IMR-90 (cell line): Measurements from ENCODE around the gene APOL2. TPM values are rescaled to one million over a fixed set of nuclear protein-coding genes. Genes with fewer than 3 reads are reported as not detected.

Experiments
- ATAC-seq: fragments of 200-7000 bp; cut with Tn5 transposase; 2 replicates; pipeline ENCODE4 v1.9.1; 2020; ENCODE audit warnings: low read depth, mild to moderate bottlenecking, moderate library complexity
- BruUV-seq: library from RNA; stranded (reverse); fragments of 400-500 nt; replicated peaks from 2 replicates; lab custom pipeline; 2021; lab: Mats Ljungman, UMichigan
- CTCF ChIA-PET: fragments of 300-600 bp; formaldehyde crosslinking; extraction: SDS; loops from one replicate; lab custom pipeline; 2021; ENCODE audit warnings: antibody characterized with exemption; lab: Yijun Ruan, JAX
- POLR2A ChIA-PET: fragments of 300-600 bp; sonication (Branson Sonifier 250); formaldehyde crosslinking; loops from one replicate; lab custom pipeline; 2022; ENCODE audit warnings: antibody characterized with exemption; ENCODE audit not compliant: unreplicated experiment; lab: Charles Lee
- DNase-seq: peaks from one replicate; pipeline ENCODE4 v3.0.0; 2013
- H2AFZ ChIP-seq: replicated peaks from 2 replicates; pipeline ENCODE3; 2013; ENCODE audit warnings: low read length, mild to moderate bottlenecking; ENCODE audit not compliant: poor library complexity
- H2AK5ac ChIP-seq: 2 replicates; pipeline ENCODE4 v1.6.1; 2013; ENCODE audit warnings: low read depth, low read length, inconsistent platforms
- H2AK9ac ChIP-seq: replicated peaks from 2 replicates; pipeline ENCODE3; 2013; ENCODE audit warnings: mild to moderate bottlenecking, low read depth, low read length, moderate library complexity; ENCODE audit not compliant: poor library complexity
- H2BK120ac ChIP-seq: 2 replicates; pipeline ENCODE4 v1.6.1; 2013; ENCODE audit warnings: low read depth, low read length, inconsistent platforms
- H2BK15ac ChIP-seq: 3 replicates; pipeline ENCODE4 v1.6.1; 2013; ENCODE audit warnings: low read depth, low read length, inconsistent platforms
- H2BK20ac ChIP-seq: 2 replicates; pipeline ENCODE4 v1.6.1; 2013; ENCODE audit warnings: low read depth, mild to moderate bottlenecking, inconsistent platforms, low read length, moderate library complexity
- H2BK5ac ChIP-seq: 2 replicates; pipeline ENCODE4 v1.6.1; 2013; ENCODE audit warnings: mild to moderate bottlenecking, low read depth, low read length, inconsistent platforms; ENCODE audit not compliant: poor library complexity, severe bottlenecking
- H3K14ac ChIP-seq: replicated peaks from 2 replicates; pipeline ENCODE4 v1.6.1; 2013; ENCODE audit warnings: low read depth, low read length, inconsistent platforms
- H3K18ac ChIP-seq: 2 replicates; pipeline ENCODE4 v1.6.1; 2013; ENCODE audit warnings: low read depth, low read length, control low read depth
- H3K23ac ChIP-seq: 2 replicates; pipeline ENCODE4 v1.6.1; 2013; ENCODE audit warnings: low read depth, low read length, inconsistent platforms
- H3K27ac ChIP-seq: 2 replicates; pipeline ENCODE4 v1.5.1; 2013; ENCODE audit warnings: mild to moderate bottlenecking, control low read depth, low read length; ENCODE audit not compliant: insufficient read depth
- H3K27me3 ChIP-seq: 2 replicates; pipeline ENCODE4 v1.6.1; 2013; ENCODE audit warnings: low read length; ENCODE audit not compliant: control insufficient read depth, insufficient read depth
- H3K36me3 ChIP-seq: 2 replicates; pipeline ENCODE4 v1.6.1; 2013; ENCODE audit warnings: low read length, mixed read lengths; ENCODE audit not compliant: control insufficient read depth, insufficient read depth
- H3K4ac ChIP-seq: 2 replicates; pipeline ENCODE4 v1.6.1; 2013; ENCODE audit warnings: low read depth, low read length, inconsistent platforms
- H3K4me1 ChIP-seq: 2 replicates; pipeline ENCODE4 v1.6.1; 2013; ENCODE audit warnings: low read length, mixed read lengths; ENCODE audit not compliant: control insufficient read depth, insufficient read depth
- H3K4me2 ChIP-seq: 2 replicates; pipeline ENCODE4 v1.6.1; 2013; ENCODE audit warnings: low read depth, mild to moderate bottlenecking, control low read depth, low read length, moderate library complexity
- H3K4me3 ChIP-seq: 2 replicates; pipeline ENCODE4 v1.5.1; 2013; ENCODE audit warnings: low read depth, mild to moderate bottlenecking, control low read depth, low read length, moderate library complexity; ENCODE audit not compliant: insufficient read depth
- H3K56ac ChIP-seq: 2 replicates; pipeline ENCODE4 v1.6.1; 2013; ENCODE audit warnings: low read length, inconsistent platforms; ENCODE audit not compliant: insufficient read depth; ENCODE audit errors: extremely low read depth
- H3K79me1 ChIP-seq, 2 experiments: 2 replicates each; pipeline ENCODE4 v1.6.1; 2013; ENCODE audit warnings: low read length in 2 of 2, inconsistent platforms in 1 of 2, low read depth in 1 of 2
- H3K9ac ChIP-seq: 2 replicates; pipeline ENCODE4 v1.6.1; 2013; ENCODE audit warnings: low read depth, low read length, control low read depth
- H3K9me1 ChIP-seq: 2 replicates; pipeline ENCODE4 v1.6.1; 2013; ENCODE audit warnings: low read length, inconsistent platforms; ENCODE audit not compliant: insufficient read depth
- H3K9me3 ChIP-seq: 2 replicates; pipeline ENCODE4 v1.6.1; 2013; ENCODE audit warnings: low read length; ENCODE audit not compliant: control insufficient read depth, insufficient read depth
- H4K20me1 ChIP-seq: 2 replicates; pipeline ENCODE4 v1.6.1; 2013; ENCODE audit warnings: low read length, inconsistent platforms; ENCODE audit not compliant: insufficient read depth
- H4K5ac ChIP-seq: 2 replicates; pipeline ENCODE4 v1.6.1; 2013; ENCODE audit warnings: mild to moderate bottlenecking, low read depth, low read length, control low read depth
- H4K8ac ChIP-seq, 2 experiments: 2 replicates each; pipeline ENCODE4 v1.6.1; 2013; ENCODE audit warnings: low read depth in 2 of 2, low read length in 2 of 2, control low read depth in 1 of 2, inconsistent platforms in 1 of 2
- H4K91ac ChIP-seq: 2 replicates; pipeline ENCODE4 v1.6.1; 2013; ENCODE audit warnings: low read depth, low read length, inconsistent platforms; ENCODE audit not compliant: insufficient read depth
- CEBPB ChIP-seq: IDR thresholded peaks from 2 replicates; pipeline ENCODE4 v1.6.1; 2012; ENCODE audit warnings: low read depth, low read length, improper control_type of control experiment
- USF2 ChIP-seq: fragments of 150-350 bp; IDR thresholded peaks from 2 replicates; pipeline ENCODE4 v1.6.1; 2017; ENCODE audit warnings: mild to moderate bottlenecking, antibody characterized with exemption, low read length, low read depth
- WGBS, 2 experiments: methylation state at CpG; one replicate each; pipeline versions ENCODE4 v1.1.5 to v1.1.7; 2013; ENCODE audit warnings: missing lambda C conversion rate in 2 of 2; ENCODE audit not compliant: insufficient read length in 1 of 2; ENCODE audit errors: extremely low coverage in 2 of 2; 5-methylcytosine and 5-hydroxymethylcytosine counted together
- dilution Hi-C: fragments of 300-500 bp; cut with HindIII; formaldehyde crosslinking; loops from one replicate; pipeline ENCODE4 v1.14.3; 2018; ENCODE audit warnings: low sequenced_read_pairs; ENCODE audit not compliant: unreplicated experiment
- in situ Hi-C: fragments of 300-500 bp; cut with MboI; formaldehyde crosslinking; loops from 3 replicates; pipeline ENCODE4 v1.14.3; 2019; ENCODE audit warnings: low sequenced_read_pairs, inconsistent platforms, mixed read lengths
- intact Hi-C: fragments of 100-400 bp; cut with micrococcal nuclease; formaldehyde crosslinking; loops from 2 replicates; pipeline ENCODE4 v1.10.0; 2022
- polyA plus RNA-seq, 3 experiments: library from polyadenylated mRNA; depleted of rRNA; stranded (reverse); fragments of >200 nt; gene quantifications; 2 replicates each; pipeline ENCODE4 v1.2.3, GENCODE V29; 2012; ENCODE audit warnings: low replicate concordance in 1 of 3
- total RNA-seq: library from RNA; depleted of rRNA; stranded (reverse); fragments of >200 nt; gene quantifications from 2 replicates; pipeline ENCODE4 v1.2.3, GENCODE V29; 2012

Gene APOL2
- total and polyA plus RNA-seq, 2 of the 4 experiments (the other 2 are of a cell fraction): 13.1 to 57.5 TPM

GRCh38 chr22:36193577-36193976 is 45.8 kb downstream of the APOL2 start:
- no peak for TF ChIP-seq USF2
- TF ChIP-seq CEBPB: no peak
- no peak overlapping the region for H3K4ac ChIP-seq
- no peak overlapping the region for H3K23ac ChIP-seq
- H3K9ac ChIP-seq: no peak overlapping the region
- no peak overlapping the region for H3K14ac ChIP-seq
- dilution Hi-C loops: no loop called here
- no peak overlapping the region for H3K27ac ChIP-seq
- no peak overlapping the region for H2BK15ac ChIP-seq
- BruUV-seq: no TSS peak
- H2AK5ac ChIP-seq: no peak overlapping the region
- no peak overlapping the region for H4K5ac ChIP-seq
- H2BK120ac ChIP-seq: no peak overlapping the region
- DNase-seq (no peak), ATAC-seq (no peak)
- ChIA-PET CTCF (interaction anchor here (1.3 kb wide), 1 partner anchor 127 kb away, joined by 4 read pairs; no protein-coding TSS in a partner anchor), POLR2A (no interaction called here)
- no peaks in the 10 kb centered on the region for H3K36me3 ChIP-seq
- peaks cover 11% of the 10 kb centered on the region for H3K9me1 ChIP-seq
- no peak overlapping the region for H3K18ac ChIP-seq
- intact Hi-C loops: no loop called here
- no peak overlapping the region for H2AK9ac ChIP-seq
- H3K4me1 ChIP-seq: peaks cover 11% of the 10 kb centered on the region
- H4K8ac ChIP-seq: no peak overlapping the region
- H2AFZ ChIP-seq: no peak overlapping the region
- no peaks in the 10 kb centered on the region for H4K20me1 ChIP-seq
- in situ Hi-C loops: loop anchor here (10.0 kb wide), 1 partner anchor 291 kb away; the partner anchor contains the start of gene TXN2
- H3K9me3 ChIP-seq: no peaks in the 10 kb centered on the region
- no peak overlapping the region for H3K4me2 ChIP-seq
- H2BK20ac ChIP-seq: no peak overlapping the region
- no peak overlapping the region for H3K56ac ChIP-seq
- no peak overlapping the region for H4K91ac ChIP-seq
- H3K27me3 ChIP-seq: peaks cover 4% of the 10 kb centered on the region; the same call in 1 of the 2 replicates
- H2BK5ac ChIP-seq: no peak overlapping the region
- peaks cover 0 to 8% of the 10 kb centered on the region in 2 experiments; a peak in 1 of 4 replicates for H3K79me1 ChIP-seq
- no CpG with 5 or more reads among the region's 3 CpGs for WGBS, 2 experiments
- no peak overlapping the region for H3K4me3 ChIP-seq
